T47D (cell line): ENCODE measurements around the gene RBM6.

ENCODE experiments used
- DNase-seq, 2 experiments: peaks; one replicate each; pipeline versions ENCODE4 v3.0.0 to v3.0.0-alpha.2; 2011 to 2012; ENCODE audit warnings: low read depth in 1 of 2, low spot score in 1 of 2
- JUND ChIP-seq: IDR thresholded peaks from 2 replicates; pipeline ENCODE4 v1.6.1; 2012; ENCODE audit warnings: low read depth
- in situ Hi-C: cut with HindIII; loops from 2 replicates; pipeline ENCODE4 v1.10.0; 2016; ENCODE audit warnings: low sequenced_read_pairs, low pct_unique_long_range_greater_than_20kb

RBM6 gene

GRCh38 chr3:50123394-50124051, 183.6 kb downstream of the RBM6 start:
- TF ChIP-seq JUND, result no peak
- peak in 1 of 2 experiments; percentile 37 for DNase-seq
- in situ Hi-C loops, result no loop called here

GRCh38 chr3:50124052-50124799, 184.3 kb downstream of the RBM6 start:
- no peak for TF ChIP-seq JUND
- in situ Hi-C loops, result no loop called here
- peak in 1 of 2 experiments; percentile 34 for DNase-seq

GRCh38 chr3:50124800-50125178, 184.8 kb downstream of the RBM6 start:
- in situ Hi-C loops, result no loop called here
- TF ChIP-seq JUND, result no peak
- peak in 1 of 2 experiments; percentile 26 for DNase-seq

- in situ Hi-C loops, result no loop called here
- DNase-seq, result no peak
These were observed 185.8 kb downstream of the RBM6 start for GRCh38 chr3:50125541-50126286.

GRCh38 chr3:50126287-50127211, 186.6 kb downstream of the RBM6 start:
- no peak for TF ChIP-seq JUND
- in situ Hi-C loops, result no loop called here
- DNase-seq, result peak; percentile 66 to 86

More at GRCh38 chr3:50125541-50126286, 185.8 kb downstream of the RBM6 start:
- TF ChIP-seq JUND, result no peak
